ENCODE results near the gene ACAP1.

GRCh38 chr17:7356072-7356549, 19.8 kb downstream of the ACAP1 start:
- TF ChIP-seq CTCF (conservative IDR thresholded peaks at IDR 0.05 in 1 of 2, IDR thresholded peaks at IDR 0.05 in 1 of 2; ENCODE audit: extremely low read depth in 1 of 2, insufficient read depth in 1 of 2, low read depth in 1 of 2, low read length in 2 of 2) (peak; percentile 84 to 95), EZH2 (IDR thresholded peaks at IDR 0.05; ENCODE audit: borderline replicate concordance, low read length) (no peak)

All from mammary epithelial cell (primary cell).